ENCODE data around the gene CHODL. TPM values are rescaled to one million over a fixed set of nuclear protein-coding genes. Genes with fewer than 3 reads are reported as not detected.

Gene CHODL
- polyA plus RNA-seq, 2 donors, result 0.22 to 0.29 TPM

DNA sequence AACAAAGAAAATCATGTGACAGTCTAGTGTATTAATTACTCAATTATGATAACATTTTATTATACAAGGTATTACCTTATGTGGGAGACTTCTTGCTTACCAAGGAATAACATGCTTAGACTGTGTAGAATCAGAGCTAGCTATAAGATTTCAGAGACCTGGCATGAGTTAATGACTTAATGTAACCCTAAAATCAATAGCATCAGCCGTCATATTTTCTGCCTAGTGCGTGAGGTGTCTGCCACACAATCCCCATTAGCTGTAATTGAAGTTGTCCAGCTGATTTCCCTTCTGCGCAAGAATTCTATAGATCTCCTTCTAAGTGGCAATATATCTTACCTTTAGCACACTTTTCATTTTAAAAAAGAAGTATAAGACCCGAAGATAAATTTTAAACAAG is 28.8 kb downstream of the CHODL start:
- Histone ChIP-seq H3K27ac (ENCODE audit: low read depth in 2 of 2, low read length in 1 of 2) (no peak overlapping the region), H3K9me3 (ENCODE audit: control insufficient read depth in 2 of 2, insufficient read depth in 1 of 2, low read depth in 1 of 2, low read length in 1 of 2) (no peaks in the 10 kb centered on the region), H3K36me3 (ENCODE audit: control insufficient read depth in 2 of 2, insufficient read depth in 2 of 2, low read length in 1 of 2) (no peaks in the 10 kb centered on the region), H3K27me3 (ENCODE audit: control insufficient read depth in 1 of 2, insufficient read depth in 2 of 2, low read length in 2 of 2) (no peaks in the 10 kb centered on the region), H3K4me1 (ENCODE audit: control insufficient read depth in 2 of 2, insufficient read depth in 2 of 2, low read length in 1 of 2) (no peaks in the 10 kb centered on the region), H3K4me3 (ENCODE audit: low read depth in 1 of 2, low read length in 2 of 2) (no peak overlapping the region)
- 82 to 85% methylated on average over 4 of the region's 4 CpGs for WGBS, 2 donors

DNA sequence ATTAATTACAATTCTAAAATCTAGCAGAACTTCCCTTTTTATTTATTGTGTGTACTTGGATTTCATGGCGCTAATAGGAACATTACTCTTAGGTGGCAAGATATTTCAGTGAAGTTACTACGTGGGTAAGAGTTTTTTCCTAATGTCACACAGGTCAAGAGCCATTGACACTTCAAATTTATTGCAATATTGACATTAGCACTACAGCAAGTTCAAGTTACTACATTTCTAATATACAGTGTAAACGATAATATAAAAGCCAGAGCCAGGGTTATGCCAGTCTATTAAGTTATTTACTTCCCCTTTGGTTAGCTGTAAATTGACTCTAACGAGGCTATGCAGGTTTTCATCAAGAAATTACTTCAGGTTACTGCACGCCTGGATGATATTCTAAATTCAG is 29.7 kb downstream of the CHODL start:
- 66 to 77% methylated on average over 5 of the region's 5 CpGs for WGBS, 2 donors
- no peaks in the 10 kb centered on the region for H3K36me3 ChIP-seq (ENCODE audit: control insufficient read depth in 2 of 2, insufficient read depth in 2 of 2, low read length in 1 of 2)
- H3K27ac ChIP-seq (ENCODE audit: low read depth in 2 of 2, low read length in 1 of 2), result no peak overlapping the region
- H3K4me1 ChIP-seq (ENCODE audit: control insufficient read depth in 2 of 2, insufficient read depth in 2 of 2, low read length in 1 of 2), result no peaks in the 10 kb centered on the region
- H3K27me3 ChIP-seq (ENCODE audit: control insufficient read depth in 1 of 2, insufficient read depth in 2 of 2, low read length in 2 of 2), result no peaks in the 10 kb centered on the region
- H3K4me3 ChIP-seq (ENCODE audit: low read depth in 1 of 2, low read length in 2 of 2), result no peak overlapping the region
- H3K9me3 ChIP-seq (ENCODE audit: control insufficient read depth in 2 of 2, insufficient read depth in 1 of 2, low read depth in 1 of 2, low read length in 1 of 2), result no peaks in the 10 kb centered on the region

DNA sequence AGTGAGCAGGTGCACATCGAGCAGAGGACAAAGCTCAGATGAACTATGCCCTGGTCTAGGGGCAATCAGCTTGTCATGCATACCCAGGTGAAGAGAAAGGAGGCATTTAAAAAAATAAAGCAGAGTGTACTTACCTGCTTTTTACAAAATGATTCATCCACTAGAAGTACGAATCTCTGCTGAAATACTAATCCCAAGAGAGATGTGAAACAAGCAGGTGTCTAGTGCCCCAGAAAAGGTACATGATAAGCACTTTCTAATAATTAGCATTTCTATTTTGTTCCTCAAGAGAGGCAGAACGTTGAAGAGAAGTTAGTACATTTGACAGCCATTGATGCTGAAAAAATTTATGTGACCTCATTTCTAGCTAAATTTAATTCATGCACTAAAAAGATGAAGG is 31.1 kb downstream of the CHODL start:
- Histone ChIP-seq H3K36me3 (ENCODE audit: control insufficient read depth in 2 of 2, insufficient read depth in 2 of 2, low read length in 1 of 2) (no peaks in the 10 kb centered on the region), H3K27me3 (ENCODE audit: control insufficient read depth in 1 of 2, insufficient read depth in 2 of 2, low read length in 2 of 2) (no peaks in the 10 kb centered on the region), H3K4me1 (ENCODE audit: control insufficient read depth in 2 of 2, insufficient read depth in 2 of 2, low read length in 1 of 2) (no peaks in the 10 kb centered on the region), H3K27ac (ENCODE audit: low read depth in 2 of 2, low read length in 1 of 2) (no peak overlapping the region), H3K9me3 (ENCODE audit: control insufficient read depth in 2 of 2, insufficient read depth in 1 of 2, low read depth in 1 of 2, low read length in 1 of 2) (no peaks in the 10 kb centered on the region), H3K4me3 (ENCODE audit: low read depth in 1 of 2, low read length in 2 of 2) (no peak overlapping the region)
- WGBS, 2 donors, result 43 to 44% methylated on average over 3 of the region's 3 CpGs

DNA sequence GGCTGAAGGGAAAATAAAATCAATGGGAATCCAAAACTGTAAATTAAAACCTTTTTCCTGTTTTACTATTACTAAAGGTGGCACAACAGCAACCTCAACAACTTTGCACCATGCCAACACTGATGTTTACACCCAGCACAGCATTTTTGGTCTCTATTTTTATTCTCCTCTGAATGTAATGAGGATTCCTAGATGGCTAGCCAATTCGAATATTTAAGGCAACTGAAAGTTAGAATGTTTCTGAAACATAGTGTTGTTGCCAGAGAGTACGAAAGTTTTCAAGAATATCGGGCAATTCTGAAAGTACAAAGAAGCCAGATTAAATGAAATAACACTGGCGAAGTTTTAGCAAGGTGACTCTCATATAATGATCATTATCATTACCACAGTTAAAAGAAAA is 40.7 kb downstream of the CHODL start:
- H3K27ac ChIP-seq (ENCODE audit: low read depth in 2 of 2, low read length in 1 of 2), result no peak overlapping the region
- H3K9me3 ChIP-seq (ENCODE audit: control insufficient read depth in 2 of 2, insufficient read depth in 1 of 2, low read depth in 1 of 2, low read length in 1 of 2), result no peaks in the 10 kb centered on the region
- H3K4me3 ChIP-seq (ENCODE audit: low read depth in 1 of 2, low read length in 2 of 2), result no peak overlapping the region
- 80 to 81% methylated on average over 4 of the region's 4 CpGs for WGBS, 2 donors
- H3K27me3 ChIP-seq (ENCODE audit: control insufficient read depth in 1 of 2, insufficient read depth in 2 of 2, low read length in 2 of 2), result no peaks in the 10 kb centered on the region
- no peaks in the 10 kb centered on the region for H3K36me3 ChIP-seq (ENCODE audit: control insufficient read depth in 2 of 2, insufficient read depth in 2 of 2, low read length in 1 of 2)
- no peaks in the 10 kb centered on the region for H3K4me1 ChIP-seq (ENCODE audit: control insufficient read depth in 2 of 2, insufficient read depth in 2 of 2, low read length in 1 of 2)

DNA sequence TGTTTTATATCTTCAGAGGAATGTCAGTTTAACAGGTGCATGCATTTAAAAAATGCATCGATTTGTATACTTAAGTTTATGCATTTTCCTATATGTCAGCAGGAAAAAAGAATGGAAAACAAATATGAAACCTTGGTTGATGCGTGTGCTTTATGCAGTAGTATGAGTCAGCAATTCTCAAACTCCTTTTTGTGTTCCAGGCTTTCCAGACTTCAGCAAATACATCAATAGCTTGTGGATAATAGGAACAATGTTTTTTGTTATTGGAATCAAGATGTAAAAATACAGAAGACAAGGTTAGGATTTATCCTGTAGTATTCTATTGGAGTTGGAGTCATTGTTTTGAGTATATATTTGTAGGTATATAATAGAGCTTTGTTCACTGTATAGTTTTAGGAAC is 45.2 kb downstream of the CHODL start:
- Histone ChIP-seq H3K4me3 (ENCODE audit: low read depth in 1 of 2, low read length in 2 of 2) (no peak overlapping the region), H3K36me3 (ENCODE audit: control insufficient read depth in 2 of 2, insufficient read depth in 2 of 2, low read length in 1 of 2) (no peaks in the 10 kb centered on the region)
- WGBS, 2 donors, result 52 to 64% methylated on average over 2 of the region's 2 CpGs

DNA sequence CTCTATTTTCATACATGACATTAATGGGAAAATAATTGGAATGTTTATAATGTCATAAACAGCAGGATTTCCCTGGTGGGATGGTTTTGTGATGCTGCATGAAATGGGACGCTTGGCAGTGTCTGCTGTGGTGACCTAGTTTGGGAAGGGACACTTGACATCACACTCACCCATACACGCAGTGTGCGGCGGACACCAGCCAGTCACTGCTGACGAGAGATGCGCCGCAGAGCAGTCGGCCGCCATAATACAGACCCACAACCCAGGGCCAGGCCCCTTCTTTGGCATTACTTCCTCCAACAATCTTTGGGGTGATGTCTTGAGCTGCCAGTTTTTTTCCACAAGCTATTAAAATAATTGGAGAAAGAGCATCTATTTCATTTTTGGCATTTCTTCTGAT is 49.5 kb downstream of the CHODL start:
- no peaks in the 10 kb centered on the region for H3K4me1 ChIP-seq (ENCODE audit: control insufficient read depth in 2 of 2, insufficient read depth in 2 of 2, low read length in 1 of 2)
- H3K27me3 ChIP-seq (ENCODE audit: control insufficient read depth in 1 of 2, insufficient read depth in 2 of 2, low read length in 2 of 2), result peaks cover 0 to 3% of the 10 kb centered on the region in 2 donors
- H3K36me3 ChIP-seq (ENCODE audit: control insufficient read depth in 2 of 2, insufficient read depth in 2 of 2, low read length in 1 of 2), result no peaks in the 10 kb centered on the region
- H3K4me3 ChIP-seq (ENCODE audit: low read depth in 1 of 2, low read length in 2 of 2), result no peak overlapping the region
- WGBS, 2 donors, result 83 to 90% methylated on average over 9 of the region's 9 CpGs
- no peak overlapping the region for H3K27ac ChIP-seq (ENCODE audit: low read depth in 2 of 2, low read length in 1 of 2)
- no peaks in the 10 kb centered on the region for H3K9me3 ChIP-seq (ENCODE audit: control insufficient read depth in 2 of 2, insufficient read depth in 1 of 2, low read depth in 1 of 2, low read length in 1 of 2)

More for the DNA sequence above, 45.2 kb downstream of the CHODL start:
- Histone ChIP-seq H3K27ac (ENCODE audit: low read depth in 2 of 2, low read length in 1 of 2) (no peak overlapping the region), H3K27me3 (ENCODE audit: control insufficient read depth in 1 of 2, insufficient read depth in 2 of 2, low read length in 2 of 2) (peaks cover 0 to 3% of the 10 kb centered on the region in 2 donors), H3K4me1 (ENCODE audit: control insufficient read depth in 2 of 2, insufficient read depth in 2 of 2, low read length in 1 of 2) (no peaks in the 10 kb centered on the region), H3K9me3 (ENCODE audit: control insufficient read depth in 2 of 2, insufficient read depth in 1 of 2, low read depth in 1 of 2, low read length in 1 of 2) (no peaks in the 10 kb centered on the region)

DNA sequence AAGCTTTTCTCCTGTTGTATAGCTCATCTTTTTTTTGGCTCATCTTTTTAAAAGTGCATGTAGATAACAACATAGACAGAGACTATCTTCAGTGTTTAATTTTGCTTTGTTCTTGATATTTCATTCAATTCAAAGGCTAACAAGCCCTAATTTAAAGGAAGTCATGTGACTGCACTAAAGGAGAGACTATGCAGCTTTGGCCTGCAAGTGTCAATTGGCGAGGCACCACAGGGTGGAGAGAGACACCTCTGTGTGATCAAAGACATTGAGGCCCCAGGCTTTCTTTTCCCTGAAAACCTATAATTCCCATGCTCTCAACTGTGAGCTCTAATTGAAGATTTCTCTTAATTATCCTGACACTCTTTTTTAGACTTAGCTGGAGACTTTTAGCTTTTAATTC is 53.6 kb downstream of the CHODL start:
- 40% methylated on average over 1 of the region's 1 CpG for WGBS, 2 donors
- H3K9me3 ChIP-seq (ENCODE audit: control insufficient read depth in 2 of 2, insufficient read depth in 1 of 2, low read depth in 1 of 2, low read length in 1 of 2), result no peaks in the 10 kb centered on the region

More for the DNA sequence above, 53.6 kb downstream of the CHODL start:
- no peaks in the 10 kb centered on the region for H3K4me1 ChIP-seq (ENCODE audit: control insufficient read depth in 2 of 2, insufficient read depth in 2 of 2, low read length in 1 of 2)
- H3K27ac ChIP-seq (ENCODE audit: low read depth in 2 of 2, low read length in 1 of 2), result no peak overlapping the region
- H3K36me3 ChIP-seq (ENCODE audit: control insufficient read depth in 2 of 2, insufficient read depth in 2 of 2, low read length in 1 of 2), result no peaks in the 10 kb centered on the region
- no peak overlapping the region for H3K4me3 ChIP-seq (ENCODE audit: low read depth in 1 of 2, low read length in 2 of 2)
- peaks cover 0 to 3% of the 10 kb centered on the region in 2 donors for H3K27me3 ChIP-seq (ENCODE audit: control insufficient read depth in 1 of 2, insufficient read depth in 2 of 2, low read length in 2 of 2)

Other genes with a start within 250 kb of the CHODL start
- not detected for gene TMPRSS15, start 159.0 kb downstream of the CHODL start, polyA plus RNA-seq

Measured in esophagus (tissue), 2 donors.